ENCODE results near the gene CD248.
A peak's percentile ranks its signal among the peaks of the same experiment; 100 is the strongest.

Gene CD248

DNA sequence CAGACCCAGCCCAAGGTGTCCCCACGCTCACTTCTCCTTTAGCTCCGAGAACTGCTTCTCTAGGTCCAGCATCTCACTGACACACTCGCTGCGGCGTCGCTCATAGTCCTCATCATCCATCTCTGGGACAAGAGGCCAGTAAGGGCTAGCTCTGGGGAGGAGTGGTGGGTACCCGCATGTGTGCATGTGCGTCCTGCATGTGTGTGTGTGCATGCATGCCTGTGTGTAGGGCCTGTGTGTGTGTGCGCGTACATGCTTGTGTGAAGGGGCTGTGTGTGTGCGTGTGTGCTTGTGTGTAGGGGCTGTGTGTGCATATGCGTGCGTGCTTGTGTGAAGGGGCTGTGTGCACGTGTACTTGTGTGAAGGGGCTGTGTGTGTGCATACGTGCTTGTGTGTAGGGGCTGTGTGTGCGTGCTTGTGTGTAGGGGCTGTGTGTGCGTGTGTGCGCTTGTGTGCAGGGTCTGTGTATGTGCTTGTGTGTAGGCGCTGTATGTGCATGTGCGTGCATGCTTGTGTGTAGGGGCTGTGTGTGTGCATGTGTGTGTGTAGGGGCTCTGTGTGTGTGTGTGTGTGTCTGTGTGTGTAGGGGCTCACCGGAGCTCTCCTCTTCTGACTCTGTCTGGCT, 24.8 kb upstream of the CD248 start:
- DNase-seq: no peak

DNA sequence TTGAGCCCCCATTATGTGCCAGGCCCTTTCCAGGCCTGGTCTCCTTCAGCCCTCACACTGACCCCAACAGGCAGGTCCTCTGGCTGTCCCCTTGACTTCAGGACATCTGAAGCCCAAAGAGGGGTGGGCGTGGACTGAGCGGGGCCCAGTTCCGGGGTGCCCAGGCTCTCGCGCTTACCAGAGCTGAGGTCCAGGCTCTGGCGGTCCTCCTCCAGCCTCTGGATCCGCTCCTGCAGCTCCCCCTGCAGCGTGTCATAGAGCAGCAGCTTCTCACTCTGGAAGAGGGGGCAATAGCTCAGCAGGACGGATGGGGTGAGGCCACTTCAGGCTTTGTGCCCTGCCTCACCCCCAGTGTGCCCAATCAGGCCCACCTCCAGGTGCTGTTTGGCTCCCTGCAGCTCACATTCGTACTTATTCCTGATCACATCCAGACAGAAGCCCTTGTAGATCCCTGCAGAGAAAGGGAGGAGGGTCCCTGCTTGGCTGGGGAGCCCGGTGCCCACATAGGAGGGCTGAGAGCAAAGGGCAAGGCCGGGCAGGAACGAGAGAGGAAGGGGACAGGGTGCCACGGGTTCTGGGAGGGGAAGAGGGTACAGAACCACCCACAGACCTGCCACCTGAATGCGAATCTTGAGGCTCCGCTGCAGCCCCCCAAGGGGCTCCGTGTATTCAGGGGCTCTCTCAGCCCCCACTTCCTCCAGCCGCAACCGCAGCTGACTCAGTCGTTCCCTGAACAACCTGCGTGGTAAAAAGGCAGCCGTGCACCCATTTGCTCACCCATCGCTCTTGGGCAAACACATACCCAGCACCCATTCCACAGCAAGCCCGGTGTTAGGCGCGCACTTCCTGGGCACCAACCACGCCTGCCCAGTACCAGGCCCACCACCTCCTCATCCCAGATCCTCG, 24.0 kb upstream of the CD248 start:
- no peak for DNase-seq

DNA sequence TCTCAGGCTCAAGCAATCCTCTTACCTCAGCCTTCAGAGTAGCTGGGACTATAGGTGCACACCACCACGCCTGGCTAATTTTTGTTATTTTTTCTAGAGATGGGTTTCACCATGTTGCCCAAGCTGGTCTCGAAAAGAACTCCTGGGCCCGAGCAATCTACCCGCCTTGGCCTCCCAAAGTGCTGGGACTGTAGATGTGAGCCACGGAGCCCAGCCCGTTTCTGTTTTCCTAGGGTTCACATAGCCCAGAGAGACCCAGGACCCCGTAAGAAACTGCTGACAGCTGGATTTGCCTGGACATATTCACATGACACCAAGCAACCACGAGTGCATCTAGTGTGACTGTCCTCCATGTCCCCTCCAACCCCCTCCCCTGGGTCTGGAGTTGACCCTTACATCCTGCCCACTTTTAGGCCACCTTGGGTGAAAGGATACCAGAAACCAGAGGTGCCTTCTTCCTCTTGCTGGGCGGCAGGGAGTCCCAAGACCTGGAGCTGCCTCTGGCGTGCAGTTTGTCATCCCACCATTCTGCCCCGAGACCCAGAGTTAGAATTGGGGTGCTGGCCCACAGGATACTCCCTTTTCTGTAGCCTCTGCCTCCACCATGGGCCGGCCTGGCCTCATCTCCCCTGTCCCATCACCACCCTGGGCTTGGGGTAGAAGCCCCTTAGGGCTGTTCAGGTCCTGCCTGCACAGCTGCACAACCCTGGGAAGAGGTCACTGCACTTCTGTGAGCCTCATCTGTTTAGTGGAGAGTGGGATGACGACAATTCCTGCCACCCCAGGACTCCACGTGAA, 23.0 kb upstream of the CD248 start:
- no peak for DNase-seq

DNA sequence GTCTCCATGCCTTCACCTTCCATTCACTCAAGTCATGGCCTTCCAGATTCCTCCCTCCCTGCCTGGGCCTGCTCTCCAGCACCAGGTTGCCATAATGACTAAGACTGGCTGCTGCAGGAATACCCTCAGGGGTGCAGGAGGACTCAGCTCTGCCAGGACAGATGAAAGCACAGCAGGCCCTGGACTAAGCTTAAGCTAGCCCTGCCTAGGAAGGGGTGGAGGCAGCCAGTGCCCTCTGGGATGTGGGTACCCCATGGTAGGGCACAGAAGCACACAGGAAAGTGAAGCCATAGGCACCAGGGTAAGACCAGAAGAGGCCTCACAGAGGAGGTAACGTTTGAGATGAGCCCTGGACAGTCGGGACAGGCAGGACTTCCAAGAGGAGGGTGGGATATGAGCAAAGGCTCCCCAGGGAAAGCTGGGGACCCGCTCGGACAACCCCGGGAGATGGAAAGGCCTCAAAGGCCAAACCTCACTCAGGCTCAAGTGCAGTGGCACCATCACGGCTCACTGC, 22.4 kb upstream of the CD248 start:
- no peak for DNase-seq

DNA sequence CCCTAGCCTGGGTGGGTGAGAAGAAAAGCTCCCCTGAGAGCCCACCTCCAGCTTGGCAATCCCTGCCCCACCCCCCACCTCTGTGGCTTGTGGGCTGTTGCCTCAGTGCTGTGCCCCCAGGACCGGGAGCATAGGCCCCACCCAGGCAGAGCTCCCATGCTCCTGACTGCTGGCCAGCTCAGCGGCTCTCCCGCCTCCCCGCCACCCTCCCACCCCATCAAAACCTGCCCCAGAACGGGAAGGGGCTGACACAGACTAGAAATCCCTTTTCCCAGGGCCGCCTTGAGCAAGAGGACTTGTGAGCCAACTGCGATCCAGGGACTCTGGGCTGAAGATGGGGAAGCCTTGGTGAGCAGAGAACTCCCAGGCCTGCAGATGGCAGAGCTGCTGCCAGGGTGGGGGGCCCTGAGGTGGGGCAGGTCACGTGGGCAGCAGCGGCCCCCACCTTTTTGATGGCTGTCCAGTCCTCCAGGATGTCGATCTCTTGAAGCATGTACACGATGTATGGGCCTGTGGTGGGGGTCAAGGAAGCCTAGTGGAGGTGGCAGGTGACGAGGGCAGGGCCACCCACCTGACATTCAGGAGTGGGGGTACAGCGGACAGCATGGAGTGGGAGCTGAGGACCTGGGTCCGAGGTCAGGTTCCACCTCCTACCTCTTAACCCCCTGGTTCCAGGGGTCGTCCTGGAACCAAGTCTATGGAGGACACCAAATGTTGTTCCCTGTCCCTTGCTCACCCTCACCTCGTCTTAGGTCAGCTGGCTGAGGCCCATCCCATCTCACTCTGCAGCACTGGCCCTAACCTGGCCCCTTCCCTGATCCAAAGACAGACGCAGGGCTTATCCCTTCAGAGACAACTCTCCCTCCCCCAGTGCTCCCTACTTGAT, 21.7 kb upstream of the CD248 start:
- DNase-seq: no peak

DNA sequence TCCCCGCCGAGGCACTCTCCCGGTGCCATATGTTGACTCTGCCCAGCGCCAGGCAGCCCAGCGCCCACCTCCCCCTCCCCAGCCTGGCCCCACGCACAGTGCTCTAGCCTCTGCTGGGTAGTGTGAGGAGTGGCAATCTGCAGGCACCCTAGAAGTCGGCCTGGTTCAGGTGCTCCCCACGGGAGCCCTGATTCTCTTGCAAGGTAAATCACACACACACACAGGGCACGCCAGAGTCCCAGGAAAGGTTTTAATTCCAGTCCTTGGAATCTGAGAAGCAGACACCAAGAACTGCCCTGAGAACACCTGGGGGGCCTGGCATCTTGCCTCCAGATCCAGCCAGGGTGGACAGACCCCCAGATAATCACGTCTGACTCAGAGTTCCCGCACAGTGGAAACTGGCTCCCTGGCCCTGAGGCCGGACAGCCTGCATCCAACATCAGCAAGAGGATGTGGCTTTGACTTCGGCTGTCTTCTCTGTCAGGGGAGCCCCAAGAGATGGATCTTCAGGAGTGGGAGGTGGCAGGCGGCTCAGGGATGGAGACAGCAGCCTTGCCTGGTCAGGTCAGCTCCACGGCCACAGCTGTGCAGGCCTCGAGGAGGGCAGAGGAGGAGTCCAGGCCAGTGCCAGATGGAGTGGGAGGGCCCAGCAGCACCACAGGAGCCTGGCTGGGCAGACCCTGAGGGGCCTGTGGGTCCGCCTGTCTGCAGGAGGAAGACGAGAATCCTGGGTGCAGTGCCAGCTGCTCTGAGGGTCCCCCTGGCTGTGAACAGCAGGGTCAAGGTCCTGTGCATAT, 20.5 kb upstream of the CD248 start:
- DNase-seq: no peak

DNA sequence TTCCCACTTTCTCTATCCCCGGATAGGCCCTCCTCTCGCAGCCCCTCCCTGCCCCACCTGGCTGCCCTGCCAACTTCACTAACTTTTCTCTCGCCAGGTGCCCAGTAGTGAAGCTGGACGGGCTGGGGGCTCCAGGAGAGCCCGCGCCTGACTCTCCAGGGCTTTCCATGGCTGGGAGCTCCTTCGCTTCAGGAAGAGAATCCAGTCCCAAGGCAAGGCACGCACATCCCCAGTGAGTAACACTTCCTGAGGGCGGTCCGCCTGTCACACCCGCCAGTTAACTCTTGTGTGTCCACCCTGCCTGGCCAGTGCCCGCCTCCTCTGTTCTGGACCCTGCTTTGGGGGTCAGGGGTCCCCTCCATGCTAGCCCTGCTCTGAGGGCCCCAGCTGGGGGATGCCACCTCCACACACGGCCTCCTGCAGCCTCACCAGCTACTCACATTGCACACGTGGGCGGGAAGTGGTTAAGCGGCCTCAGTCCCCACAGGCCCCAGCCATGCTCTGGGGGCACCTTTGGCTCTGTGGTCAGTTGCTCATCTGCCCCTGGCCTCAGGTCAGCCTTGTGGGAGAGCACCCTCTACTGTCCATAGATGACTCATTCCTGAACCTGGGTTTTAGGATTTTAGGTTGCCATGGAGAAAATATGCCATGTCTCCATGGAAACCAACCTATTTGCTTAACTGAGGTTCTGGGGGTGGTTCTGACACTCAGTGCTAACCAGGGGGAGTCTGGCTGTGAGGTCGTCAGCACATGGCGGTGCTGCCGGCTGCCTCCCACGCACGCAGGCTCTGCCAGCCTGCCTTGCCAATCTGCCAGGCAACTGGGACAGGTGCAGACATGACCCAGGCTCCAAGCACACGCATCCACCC, 19.6 kb upstream of the CD248 start, which contains the start of gene RIN1:
Gene RIN1 (minus strand): TSS at position 201 of the 869 bp plus-strand sequence. CDS start 32 bp downstream, at position 169.
- peak in 4 of 14 donors; percentile 22 to 94 (median 50) for DNase-seq

DNA sequence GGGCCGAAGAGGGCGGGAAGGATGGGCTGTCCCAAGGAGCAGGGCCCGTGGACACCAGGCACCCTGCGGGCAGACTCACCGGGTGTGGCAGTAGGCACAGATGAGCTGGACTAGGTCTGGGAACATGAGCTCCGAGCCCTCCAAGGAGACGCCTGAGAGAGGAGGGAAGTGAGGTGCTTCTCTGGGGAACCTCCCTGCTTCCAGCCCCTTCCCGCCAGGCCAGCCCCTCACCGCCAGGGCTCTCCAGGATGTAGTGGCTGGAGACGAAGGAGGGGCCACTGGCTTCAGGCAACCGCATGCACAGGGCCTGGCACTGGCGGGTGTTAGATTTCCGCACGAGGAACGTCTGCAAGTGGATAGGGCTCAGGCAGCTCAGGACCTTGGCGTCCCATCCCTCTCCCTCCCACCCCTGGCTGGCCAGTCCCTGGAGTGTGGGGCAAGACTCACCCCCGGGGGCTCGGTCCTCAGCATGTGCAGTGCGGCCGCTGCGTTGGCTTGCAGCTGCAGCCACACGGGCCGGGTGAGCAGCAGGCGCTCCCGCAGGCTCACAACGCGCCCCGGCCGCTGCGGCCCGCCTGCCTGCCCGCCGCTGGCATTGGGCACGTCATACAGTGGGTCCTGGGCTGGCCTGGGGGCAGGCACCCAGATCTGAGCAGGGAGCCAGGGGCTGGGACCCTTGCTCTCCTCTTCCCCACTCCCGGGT, 18.8 kb upstream of the CD248 start:
- peak in 1 of 14 donors; percentile 47 for DNase-seq

DNA sequence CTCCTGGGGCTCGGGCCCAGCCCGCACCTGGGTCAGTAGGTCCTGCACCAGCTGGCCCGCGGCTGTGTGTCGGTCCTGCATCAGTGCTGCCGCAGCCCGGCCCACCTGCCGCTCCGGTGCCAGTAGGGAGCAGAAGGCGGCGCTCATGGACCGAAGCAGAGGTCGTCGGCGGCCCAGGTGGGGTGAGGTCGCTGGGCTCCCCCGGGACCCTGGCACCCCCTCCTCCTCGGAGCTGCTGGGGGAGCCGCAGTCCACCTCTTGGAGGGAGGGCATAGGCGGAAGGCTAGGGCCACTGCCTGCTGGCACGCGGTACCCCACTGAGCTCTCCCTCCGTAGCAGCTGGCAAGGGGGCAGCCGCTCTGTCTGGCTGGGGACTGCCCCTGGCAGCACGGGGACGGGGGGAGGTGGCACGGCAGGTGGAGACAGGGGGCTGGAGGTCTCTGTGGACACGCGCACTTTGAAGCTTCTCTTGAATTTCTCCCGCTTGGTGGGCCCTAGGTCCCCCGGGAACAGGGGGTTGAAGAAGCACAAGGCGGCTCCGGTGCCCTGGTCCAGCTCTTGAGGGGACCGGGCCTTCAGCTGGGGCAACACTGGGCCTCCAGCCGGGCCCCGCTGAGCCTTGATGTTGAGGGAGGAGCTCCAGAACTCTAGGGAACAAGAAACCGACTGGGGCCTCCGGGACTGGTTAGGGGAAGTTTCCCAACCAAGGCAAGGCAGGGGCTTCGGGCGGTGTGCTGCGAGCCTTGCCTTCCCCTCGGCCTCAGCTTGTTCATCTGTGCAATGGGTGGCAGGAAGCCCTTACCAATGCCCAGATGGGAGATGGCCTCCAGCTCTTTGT, 18.0 kb upstream of the CD248 start:
- DNase-seq: peak in 1 of 14 donors; percentile 53

DNA sequence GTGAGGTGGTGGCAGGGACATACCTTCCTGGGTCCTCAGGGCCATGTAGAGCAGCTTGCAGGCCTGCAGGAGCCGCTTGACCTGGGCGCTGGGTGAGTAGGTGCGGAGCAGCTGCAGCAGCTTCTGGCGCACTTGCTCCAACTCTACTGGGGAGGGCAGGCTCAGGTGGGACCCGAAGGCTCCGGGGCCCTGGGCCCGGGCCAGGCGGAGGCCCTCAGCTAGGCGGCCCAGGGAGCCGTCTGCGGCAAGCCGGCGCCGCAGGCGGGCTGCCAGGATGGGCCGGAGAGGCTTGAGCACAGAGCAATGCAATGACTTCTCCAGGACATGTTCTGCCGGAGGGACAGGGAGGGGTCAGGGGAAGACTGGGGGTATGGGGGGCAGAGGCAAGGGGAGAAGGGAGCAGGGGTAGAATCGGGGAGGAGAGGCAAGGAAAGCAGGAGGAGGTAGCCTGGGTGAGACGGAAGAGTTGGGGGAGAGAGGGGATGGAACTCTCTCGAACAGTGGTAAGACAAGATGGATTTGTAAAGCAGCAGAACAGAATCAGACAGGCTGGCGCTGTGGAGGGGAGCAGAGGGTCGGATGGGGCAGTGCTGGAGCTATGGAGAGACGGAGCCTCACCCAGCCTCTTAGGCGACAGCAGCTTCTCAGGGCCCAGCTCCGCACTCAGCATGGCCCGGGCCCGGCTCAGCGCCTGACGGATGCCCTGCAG, 17.2 kb upstream of the CD248 start:
- peak in 1 of 14 donors; percentile 53 for DNase-seq

- DNase-seq: no peak
These were observed 16.5 kb upstream of the CD248 start for GRCh38 chr11:66333220-66333877.

DNA sequence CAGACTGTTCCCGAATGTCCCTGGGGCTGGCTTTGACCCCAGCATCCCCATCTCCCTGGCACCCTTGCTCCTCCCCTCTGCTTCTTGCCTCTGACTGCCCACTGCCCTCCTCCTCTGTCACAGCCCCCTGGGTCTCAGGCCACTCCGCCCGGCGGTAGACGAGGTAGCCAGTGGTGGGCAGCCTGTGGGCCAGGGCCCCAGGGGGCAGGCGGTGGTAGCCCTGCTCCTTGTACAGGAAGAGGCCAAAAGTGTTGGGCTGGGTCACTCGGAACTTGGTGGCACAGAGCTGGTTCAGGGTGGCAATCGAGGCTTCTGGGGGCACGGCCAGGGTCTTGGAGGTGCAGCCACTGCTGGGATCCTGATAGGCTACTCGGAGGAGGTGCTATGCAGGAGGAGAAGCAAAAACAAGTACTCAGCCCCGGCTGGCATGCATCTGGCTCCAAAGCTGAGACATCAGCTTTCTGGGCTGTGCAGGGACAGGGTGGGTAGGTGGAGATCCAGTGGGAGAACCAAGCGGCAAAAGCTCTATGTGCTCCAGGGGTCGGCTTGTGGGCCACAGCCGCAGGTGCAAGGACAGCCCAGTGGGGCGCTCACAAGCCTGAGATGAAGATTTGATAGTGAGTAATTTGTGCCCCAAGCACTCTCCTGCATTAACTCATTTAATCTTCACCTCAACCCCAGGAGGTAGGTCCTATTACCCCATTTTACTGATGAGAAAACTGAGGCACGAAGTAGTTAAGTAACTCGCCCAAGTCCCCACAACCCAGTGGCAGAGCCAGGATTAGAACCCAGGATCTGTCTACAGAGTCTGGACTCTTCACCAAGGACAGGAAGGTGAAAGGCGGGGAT, 15.8 kb upstream of the CD248 start:
- no peak for DNase-seq

DNA sequence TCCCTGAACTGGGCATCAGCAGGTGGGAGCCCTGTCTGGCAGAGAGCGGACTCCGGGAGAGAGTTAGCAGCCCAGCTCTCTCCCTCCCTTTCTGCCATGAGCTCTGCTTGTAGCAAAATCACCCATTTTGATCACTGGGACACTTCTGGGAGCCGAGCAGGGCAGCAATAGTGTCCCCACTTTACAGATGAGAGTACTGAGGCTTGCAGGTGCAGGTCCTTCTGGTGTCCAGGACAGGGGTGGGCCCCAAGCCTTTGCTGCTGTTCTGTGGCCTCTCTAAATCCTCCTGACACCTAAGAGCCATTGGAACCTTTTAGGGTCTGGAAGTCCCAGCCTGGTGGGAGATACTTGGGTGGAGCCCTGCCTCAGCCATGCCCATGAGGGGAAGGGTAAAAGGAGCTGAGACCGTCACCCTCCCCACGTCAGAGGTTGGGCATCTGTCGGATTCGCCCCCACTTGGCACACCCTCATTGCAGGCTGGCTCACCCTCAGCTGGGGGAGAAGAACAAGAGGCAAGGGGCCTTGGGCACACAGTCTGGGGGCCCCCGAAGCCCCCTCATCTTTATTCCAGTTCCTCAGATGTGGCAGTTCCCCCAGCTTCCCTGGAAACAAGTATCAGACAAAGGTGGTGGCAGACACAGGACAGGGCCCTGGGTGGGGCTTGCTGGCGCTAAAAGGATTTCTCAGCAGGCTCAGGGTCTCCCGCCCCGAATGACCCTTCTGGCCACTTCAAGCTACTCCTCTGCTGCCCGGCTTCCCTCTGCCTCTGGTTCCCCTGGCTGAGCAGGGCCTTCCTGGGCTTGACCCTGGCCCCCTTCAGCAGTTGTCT, 14.9 kb upstream of the CD248 start:
- no peak for DNase-seq

DNA sequence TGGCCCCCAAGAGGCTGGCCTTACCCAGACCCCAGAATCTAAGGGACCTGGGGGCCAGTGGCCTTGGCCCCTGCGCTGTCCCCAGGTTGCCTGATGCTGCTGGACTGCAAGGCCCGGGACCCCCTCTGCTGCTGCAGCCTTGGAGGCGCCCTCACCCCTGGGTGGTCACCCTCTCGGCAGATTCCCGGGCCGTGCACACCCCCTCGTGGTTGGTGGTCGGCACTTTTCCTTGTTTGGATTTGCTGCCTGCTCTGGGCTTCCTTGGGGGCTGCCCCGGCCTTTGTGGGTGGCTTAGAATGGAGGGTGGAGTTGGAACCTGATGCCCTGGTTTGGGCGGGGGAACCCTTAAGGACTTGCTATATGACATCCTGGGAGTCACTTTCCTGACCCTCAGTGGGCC, 14.1 kb upstream of the CD248 start:
- DNase-seq: no peak

DNA sequence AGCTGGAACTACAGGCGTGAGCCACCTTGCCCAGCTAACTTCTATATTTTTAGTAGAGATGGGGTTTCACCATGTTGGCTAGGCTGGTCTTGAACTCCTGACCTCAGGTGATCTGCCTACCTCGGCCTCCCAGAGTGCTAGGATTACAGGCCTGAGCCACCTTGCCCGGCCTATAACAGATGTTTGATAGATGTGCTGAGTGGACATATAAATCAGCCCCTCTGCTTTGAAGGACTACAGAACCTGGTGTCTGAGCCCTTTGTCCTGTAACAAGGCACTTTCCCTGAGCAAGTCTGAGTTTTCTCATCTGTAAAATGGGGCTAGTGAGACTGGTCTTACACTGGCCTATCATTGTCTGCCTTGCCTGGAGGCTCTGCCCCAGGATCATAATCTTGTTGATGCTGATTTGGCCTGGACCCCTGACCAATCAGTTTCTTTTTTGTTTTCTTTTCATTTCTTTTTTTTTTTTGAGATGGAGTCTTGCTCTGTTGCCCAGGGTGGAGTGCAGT, 12.4 kb upstream of the CD248 start:
- no peak for DNase-seq

All from C1 segment of cervical spinal cord (tissue), 14 donors.